Activated CD8-positive, alpha-beta memory T cell treated with anti-CD3 and anti-CD28 coated beads for 1 hour (primary cell): ENCODE data around the gene PRKCQ.
"Not testable (repeated sequence)": the region's sequence is repeated elsewhere in the genome, so short reads cannot be mapped to it uniquely, and the experiment has no call there.

Experiments
- DNase-seq, 2 donors: peaks; one replicate each; pipeline ENCODE4 v3.0.0-alpha.2; 2020; ENCODE audit warnings: low read depth in 1 of 2; ENCODE audit errors: extremely low read depth in 1 of 2

PRKCQ gene

GRCh38 chr10:6393168-6393567, 186.9 kb downstream of the PRKCQ start:
- no peak for DNase-seq

DNA sequence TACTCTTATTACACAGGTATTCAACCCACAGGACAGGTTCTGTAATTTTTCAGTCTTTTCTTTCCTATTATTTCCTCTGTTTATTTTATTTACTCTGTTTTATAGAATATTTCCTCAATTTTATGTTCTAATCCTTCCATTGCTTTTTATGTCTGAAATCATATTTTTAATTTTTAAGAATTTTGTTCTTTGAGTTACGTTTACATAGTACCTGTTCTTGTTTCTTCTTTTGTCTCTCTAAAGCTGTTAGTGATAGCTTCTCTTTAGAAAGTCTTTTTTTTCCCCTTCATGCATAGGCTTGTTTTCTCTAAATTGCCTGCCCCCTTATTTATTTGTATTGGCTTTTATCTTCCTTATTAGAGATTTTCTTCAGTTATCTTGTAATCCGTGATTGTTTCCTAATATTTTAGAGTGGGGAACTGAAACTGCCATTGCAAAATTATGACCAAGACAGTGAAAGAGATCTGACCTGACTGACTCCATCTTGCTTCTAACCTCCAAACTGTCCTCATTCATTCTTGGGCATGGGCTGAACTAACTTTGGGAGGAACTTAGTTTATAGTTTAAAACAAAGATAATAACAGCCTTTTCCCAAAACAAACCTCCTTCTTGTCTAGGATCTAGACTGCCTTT, 189.7 kb downstream of the PRKCQ start:
- no peak for DNase-seq

DNA sequence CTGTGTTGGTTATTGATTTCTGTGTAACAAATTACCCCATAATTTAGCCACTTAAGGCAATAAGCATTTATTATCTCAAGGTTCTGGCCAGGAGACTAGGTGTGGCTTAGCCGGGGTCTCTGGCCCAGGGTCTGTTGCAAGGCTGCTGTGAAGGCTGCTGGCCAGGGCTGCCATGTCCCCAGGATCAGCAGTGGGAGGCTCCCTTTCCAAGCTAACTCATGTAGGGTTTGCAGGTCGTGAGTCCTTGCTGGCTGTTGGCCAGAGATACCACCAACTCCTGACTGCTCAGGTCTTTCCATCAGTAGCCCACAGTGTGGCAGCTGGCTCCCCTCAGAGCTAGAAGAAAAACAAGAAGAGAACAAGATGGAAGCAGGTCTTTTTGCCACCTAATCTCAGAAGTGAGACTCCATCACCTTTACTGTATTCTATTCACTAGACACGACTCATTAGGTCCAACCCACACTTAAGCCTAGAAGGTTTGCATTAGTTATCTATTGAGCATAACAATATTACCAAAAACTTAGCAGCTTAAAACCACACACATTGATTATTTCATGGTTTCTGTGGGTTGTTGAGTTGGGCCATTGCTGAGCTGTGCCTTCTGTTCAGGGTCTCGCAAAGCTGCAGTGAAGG, 191.7 kb downstream of the PRKCQ start:
- DNase-seq = no peak

GRCh38 chr10:6386960-6387359, 193.1 kb downstream of the PRKCQ start:
- no peak for DNase-seq

GRCh38 chr10:6386346-6386745, 193.7 kb downstream of the PRKCQ start:
- DNase-seq = no peak

DNA sequence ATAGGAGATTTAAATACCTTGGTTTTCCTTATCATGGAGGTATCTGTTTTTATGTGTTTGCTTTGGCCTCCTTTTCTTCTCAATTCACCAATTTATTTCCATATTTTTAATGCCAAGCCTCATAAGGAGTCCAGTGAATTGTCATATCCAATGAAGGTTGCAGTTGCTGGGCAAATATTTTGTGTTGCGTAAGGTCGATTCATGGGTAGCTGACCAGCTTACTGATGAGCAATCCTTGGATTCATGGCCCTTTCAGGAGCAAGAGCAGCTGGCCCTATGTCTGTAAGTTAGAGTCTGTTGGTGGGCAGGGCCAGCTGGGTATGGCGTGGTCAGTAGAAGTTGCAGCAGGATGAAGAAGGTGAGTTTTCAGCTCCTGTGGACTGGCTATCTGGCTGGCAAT, 194.4 kb downstream of the PRKCQ start:
- DNase-seq = no peak

DNA sequence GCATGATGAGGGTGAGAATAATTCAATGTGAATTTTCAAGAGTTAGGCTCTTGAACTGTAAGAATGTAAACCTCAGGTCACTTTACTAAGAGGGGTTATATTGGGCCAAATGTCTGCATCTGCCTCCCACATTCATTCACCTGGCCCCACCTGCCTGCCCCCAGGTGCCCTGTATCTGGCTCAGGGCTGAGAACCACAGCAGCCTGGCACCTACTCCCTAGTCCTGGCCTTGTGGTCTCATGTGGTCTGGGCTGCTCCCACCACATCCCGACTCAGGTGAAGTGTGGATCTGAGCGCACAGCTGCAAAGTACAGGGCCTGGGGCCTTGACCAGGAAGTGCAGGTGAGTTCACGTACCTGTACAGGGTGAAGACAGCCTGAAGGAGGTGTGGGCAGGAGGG, 195.2 kb downstream of the PRKCQ start:
- DNase-seq = no peak

DNA sequence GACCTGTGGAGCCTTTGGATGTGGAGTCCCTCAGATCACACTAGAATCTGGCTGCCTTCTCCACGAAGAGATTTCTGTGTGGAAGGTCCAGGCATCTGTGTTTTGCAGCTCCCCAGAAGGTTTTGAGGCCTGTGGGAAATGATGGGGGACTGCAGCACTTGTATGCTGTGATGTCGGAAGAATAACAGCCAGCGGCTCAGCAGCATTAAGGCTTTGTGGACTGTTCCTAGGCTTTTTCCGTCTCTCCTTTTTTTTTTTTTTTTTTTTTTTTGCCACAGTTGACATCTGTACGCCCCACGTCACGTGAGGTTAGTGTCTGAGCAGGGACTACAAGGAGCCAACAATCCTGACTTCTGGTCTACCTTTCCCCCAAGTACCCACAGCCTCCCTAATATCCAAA, 196.0 kb downstream of the PRKCQ start:
- DNase-seq = no peak

DNA sequence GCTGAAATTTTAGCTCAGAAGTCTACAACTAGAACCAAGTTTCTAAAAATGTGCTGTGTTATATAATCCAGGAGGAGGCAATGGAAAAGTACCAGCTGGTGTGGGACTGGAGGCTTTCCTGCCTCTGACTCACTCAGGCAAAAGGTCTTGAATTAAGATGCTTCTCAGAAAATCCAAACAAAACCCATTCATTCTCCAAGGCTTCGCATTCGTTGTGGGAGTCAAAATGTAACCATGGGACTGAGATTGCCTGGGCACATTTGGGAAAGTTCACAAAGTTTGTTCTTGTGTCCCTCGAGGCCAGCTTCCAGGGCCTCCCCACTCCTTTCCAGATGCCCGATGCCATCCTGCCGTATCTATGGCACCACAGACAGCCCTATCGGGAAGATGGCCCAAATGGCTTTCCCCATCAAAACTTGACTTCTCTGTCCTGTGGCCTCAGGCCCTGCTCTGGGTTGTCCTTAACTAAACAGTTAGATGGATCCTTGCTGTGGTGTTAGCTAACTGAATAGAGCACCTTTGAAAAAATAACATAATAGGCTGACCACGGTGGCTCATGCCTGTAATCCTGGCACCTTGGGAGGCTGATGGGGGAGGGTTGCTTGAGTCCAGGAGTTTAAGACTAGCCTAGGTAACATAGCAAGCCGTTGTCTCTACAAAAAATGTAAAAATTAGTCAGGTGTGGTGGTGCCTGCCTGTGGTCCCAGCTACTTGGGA, 196.8 kb downstream of the PRKCQ start:
- no peak for DNase-seq

GRCh38 chr10:6382081-6382480, 198.0 kb downstream of the PRKCQ start:
- DNase-seq = no peak

DNA sequence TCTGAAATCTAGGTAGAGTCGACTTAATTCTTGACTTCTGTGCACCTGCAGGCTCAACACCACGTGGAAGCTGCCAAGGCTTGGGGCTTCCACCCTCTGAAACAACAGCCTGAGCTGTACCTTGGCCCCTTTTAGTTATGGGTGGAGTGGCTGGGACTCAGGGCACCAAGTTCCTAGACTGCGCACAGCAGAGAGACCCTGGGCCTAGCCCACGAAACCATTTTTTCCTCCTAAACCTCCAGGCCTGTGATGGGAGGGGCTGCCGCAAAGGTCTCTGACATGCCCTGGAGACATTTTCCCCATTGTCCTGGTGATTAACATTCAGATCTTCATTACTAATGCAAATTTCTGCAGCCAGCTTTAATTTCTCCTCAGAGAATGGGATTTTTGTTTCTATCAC, 199.6 kb downstream of the PRKCQ start:
- not testable (repeated sequence) for DNase-seq

DNA sequence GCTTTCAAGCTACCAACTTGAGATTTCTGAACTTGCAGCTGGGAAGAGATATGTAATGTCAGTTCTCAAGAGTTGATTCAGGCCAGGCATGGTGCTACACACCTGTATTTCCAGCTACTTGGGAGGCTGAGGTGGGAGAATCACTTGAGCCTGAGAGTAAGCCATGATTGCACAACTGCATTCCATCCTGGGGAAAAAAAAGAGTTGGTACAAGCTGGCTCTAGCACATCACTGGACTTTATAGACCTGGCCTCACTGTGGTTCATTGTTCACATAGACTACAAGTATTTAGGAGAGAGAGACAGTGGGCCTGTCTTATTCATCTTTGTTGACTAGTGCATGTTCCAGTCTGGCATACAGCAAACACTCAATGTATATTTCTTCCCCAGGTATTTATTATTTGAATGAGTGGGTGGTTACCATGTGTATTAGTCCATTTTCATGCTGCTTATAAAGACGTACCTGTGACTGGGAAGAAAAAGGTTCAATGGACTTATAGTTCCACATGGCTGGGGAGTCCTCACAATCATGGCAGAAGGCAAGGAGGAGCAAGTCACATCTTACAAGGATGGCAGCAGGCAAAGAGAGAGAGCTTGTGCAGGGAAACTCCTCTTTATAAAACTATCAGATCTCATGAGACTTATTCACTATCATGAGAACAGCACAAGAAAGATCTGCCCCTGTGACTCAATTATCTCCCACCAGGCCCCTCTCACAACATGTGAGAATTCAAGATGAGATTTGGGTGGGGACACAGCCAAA, 200.9 kb downstream of the PRKCQ start:
- DNase-seq = no peak
